ENCODE results near the gene DLGAP3.

DNA sequence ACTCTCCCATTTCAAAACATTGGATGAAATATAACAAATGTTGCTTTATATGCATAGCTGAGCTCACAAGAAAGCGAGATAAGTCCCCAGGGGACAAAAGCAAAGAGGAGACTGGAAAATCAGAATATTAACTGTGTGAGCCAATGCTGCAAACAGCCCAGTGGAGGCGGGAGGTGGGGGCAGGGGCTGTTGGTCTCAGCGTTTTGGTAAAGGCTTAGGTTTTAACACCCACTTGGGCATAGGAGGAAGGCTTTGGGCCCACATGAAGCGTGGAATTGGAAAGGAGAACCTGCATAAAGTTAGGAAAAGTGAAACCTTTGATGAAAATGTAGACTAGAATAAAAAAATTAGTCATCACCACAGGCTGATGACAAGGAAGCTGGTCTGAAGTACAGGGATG, 39.7 kb downstream of the DLGAP3 start:
- TF ChIP-seq EP300 (IDR thresholded peaks at IDR 0.05) (no peak), JUN (IDR thresholded peaks at IDR 0.05) (no peak), CTCF (IDR thresholded peaks at IDR 0.05) (no peak), RFX5 (IDR thresholded peaks at IDR 0.05) (no peak), RCOR1 (IDR thresholded peaks at IDR 0.05; ENCODE audit: low read depth, low read length) (no peak), BHLHE40 (IDR thresholded peaks at IDR 0.05; ENCODE audit: low read depth, low read length) (no peak)
- TF ChIP-seq, protein P1, sequence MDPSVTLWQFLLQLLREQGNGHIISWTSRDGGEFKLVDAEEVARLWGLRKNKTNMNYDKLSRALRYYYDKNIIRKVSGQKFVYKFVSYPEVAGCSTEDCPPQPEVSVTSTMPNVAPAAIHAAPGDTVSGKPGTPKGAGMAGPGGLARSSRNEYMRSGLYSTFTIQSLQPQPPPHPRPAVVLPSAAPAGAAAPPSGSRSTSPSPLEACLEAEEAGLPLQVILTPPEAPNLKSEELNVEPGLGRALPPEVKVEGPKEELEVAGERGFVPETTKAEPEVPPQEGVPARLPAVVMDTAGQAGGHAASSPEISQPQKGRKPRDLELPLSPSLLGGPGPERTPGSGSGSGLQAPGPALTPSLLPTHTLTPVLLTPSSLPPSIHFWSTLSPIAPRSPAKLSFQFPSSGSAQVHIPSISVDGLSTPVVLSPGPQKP (IDR thresholded peaks at IDR 0.05; ENCODE audit: low read depth, low read length): no peak
- TF ChIP-seq, protein P2, sequence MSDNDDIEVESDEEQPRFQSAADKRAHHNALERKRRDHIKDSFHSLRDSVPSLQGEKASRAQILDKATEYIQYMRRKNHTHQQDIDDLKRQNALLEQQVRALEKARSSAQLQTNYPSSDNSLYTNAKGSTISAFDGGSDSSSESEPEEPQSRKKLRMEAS (IDR thresholded peaks at IDR 0.05): no peak

Data from A549 (cell line).